Activated T-helper 17 cell treated with anti-CD3 and anti-CD28 coated beads, Interleukin-2, amount 50 U/mL, for 72 hours (primary cell): ENCODE measurements around the gene ARGFX. TPM values are rescaled to one million over a fixed set of nuclear protein-coding genes. Genes with fewer than 3 reads are reported as not detected.
"Not testable (repeated sequence)": the region's sequence is repeated elsewhere in the genome, so short reads cannot be mapped to it uniquely, and the experiment has no call there.

Experiments
- ATAC-seq: fragments of 150-1000 bp; cut with Tn5 transposase; replicated peaks from 2 replicates; pipeline ENCODE4 v1.10.0; 2021; ENCODE audit warnings: mild to moderate bottlenecking, moderate library complexity
- H3K27ac Mint-ChIP-seq: one replicate; pipeline ENCODE4 v1.8.0; 2022; ENCODE audit warnings: mixed read lengths
- H3K27me3 Mint-ChIP-seq: one replicate; pipeline ENCODE4 v1.8.0; 2022; ENCODE audit warnings: mixed read lengths
- H3K36me3 Mint-ChIP-seq: one replicate; pipeline ENCODE4 v1.8.0; 2022; ENCODE audit warnings: low read depth, mild to moderate bottlenecking, mixed read lengths
- H3K4me1 Mint-ChIP-seq: one replicate; pipeline ENCODE4 v1.8.0; 2022; ENCODE audit warnings: mixed read lengths
- H3K4me3 Mint-ChIP-seq: one replicate; pipeline ENCODE4 v1.8.0; 2022; ENCODE audit warnings: mild to moderate bottlenecking, mixed read lengths
- H3K9me3 Mint-ChIP-seq: one replicate; pipeline ENCODE4 v1.8.0; 2022; ENCODE audit warnings: mixed read lengths
- total RNA-seq, 2 donors: library from RNA; stranded (reverse); gene quantifications; one replicate each; pipeline ENCODE4 v1.2.3, GENCODE V29; 2022

ARGFX gene
- total RNA-seq, 2 donors from 2014 or later = not detected

DNA sequence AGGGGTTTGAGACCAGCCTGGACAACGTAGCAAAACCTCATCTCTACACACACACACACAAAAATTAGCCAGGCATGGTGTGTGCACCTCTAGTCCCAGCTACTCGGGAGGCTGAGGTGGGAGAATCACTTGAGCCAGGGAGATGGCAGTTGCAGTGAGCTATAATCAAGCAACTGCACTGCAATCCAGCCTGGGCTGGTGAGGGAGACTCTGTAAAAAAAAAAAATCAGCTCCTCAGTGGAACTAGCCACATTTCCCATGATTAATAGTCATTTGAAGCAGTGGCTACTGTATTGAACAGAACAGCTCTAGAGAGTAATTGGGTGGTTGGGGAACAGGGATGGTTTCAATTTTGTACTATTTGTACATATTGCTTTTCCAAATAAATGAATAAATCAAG lies 13.9 kb downstream of the ARGFX start:
- no peak overlapping the region for H3K27ac Mint-ChIP-seq
- H3K4me1 Mint-ChIP-seq = no peaks in the 10 kb centered on the region
- no peaks in the 10 kb centered on the region for H3K36me3 Mint-ChIP-seq
- no peak for ATAC-seq
- no peak overlapping the region for H3K4me3 Mint-ChIP-seq
- peaks cover 24% of the 10 kb centered on the region for H3K27me3 Mint-ChIP-seq
- no peaks in the 10 kb centered on the region for H3K9me3 Mint-ChIP-seq

DNA sequence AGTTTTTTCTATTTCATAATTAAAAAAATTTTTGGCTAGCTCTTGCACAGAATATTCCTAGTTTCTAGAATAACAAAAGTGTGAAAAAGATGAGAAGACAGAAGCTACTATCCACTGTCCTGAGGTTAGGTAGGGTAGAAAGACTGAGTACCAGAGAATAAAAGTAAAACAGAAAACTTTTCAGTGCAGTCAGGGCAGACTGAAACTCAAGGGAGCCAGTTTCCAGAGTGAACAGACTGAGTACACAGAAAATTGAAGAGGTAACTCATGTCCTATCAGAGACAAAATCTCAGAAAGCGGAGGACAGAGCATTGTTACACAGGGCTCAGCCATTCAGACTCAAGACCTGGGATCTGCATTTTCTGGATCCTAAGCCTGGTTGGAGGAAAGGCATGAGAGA lies 16.7 kb downstream of the ARGFX start:
- Mint-ChIP-seq H3K4me1 (no peaks in the 10 kb centered on the region), H3K27me3 (peaks cover 24% of the 10 kb centered on the region), H3K4me3 (no peak overlapping the region), H3K9me3 (no peaks in the 10 kb centered on the region), H3K27ac (no peak overlapping the region), H3K36me3 (no peaks in the 10 kb centered on the region)
- ATAC-seq = no peak

DNA sequence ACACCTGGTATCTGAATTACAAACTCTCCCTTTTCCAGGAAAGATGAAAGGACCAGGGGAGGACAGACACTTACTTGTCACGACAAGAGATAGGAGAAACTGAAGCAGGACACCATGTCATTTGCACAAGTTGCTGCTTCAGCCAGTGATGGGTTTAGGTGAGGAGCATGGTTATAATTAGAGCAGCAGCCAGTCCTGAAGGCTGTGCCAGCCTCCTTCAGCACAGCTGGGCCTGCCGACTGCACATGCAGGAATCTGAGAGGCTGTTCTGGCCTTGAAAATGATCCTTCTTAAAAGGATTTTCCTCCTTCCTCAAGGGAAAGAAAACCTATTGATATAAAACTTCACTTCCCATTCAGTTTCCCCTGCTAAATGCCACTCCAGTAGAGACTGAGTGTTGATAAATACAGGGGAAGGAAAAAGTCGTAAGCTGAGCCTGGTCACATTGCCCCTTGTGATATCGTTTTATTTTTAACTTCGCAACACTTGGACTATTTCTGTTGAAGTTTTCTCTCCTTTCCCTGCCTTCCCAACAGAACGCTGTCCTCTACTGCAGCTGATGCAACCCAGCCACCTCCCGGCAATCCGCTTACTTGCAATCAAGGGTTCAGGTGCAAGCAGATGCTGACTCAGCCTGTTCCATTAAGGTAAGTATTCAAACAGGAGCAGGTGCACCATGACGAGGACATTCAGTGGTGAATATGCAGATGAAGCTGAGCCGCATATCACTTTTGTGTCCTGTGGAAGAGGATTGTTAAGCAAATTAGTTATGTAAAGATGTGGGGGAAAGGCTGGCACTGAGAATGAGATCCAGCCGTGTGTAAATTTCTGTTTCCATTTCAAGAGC lies 25.3 kb downstream of the ARGFX start, which contains the start of gene FBXO40:
FBXO40 (plus strand) TSS at position 524 of the 847 bp plus-strand sequence. CDS start 27,197 bp downstream, outside the sequence.
- H3K27ac Mint-ChIP-seq = no peak within 1 kb of the TSS
- no peaks in the 10 kb centered on the region for H3K9me3 Mint-ChIP-seq
- ATAC-seq = no peak

DNA sequence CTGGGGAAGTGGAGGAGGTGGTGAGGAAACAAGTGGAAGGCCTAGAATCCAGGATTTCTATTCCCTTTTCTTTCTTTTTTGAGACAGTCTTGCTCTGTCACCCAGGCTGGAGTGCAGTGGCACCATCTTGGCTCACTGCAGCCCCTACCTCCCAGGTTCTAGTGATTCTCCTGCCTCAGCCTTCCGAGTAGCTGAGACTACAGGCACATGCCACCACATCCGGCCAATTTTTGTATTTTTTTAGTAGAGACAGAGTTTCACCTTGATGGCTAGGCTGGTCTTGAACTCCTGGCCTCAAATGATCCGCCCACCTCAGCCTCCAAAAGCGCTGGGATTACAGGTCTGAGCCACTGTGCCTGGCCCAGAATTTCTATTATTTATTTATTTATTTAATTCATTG lies 26.1 kb downstream of the ARGFX start:
- H3K27ac Mint-ChIP-seq, H3K4me1 Mint-ChIP-seq, H3K36me3 Mint-ChIP-seq, H3K27me3 Mint-ChIP-seq, H3K9me3 Mint-ChIP-seq, ATAC-seq, H3K4me3 Mint-ChIP-seq: not testable (repeated sequence)

More for the DNA sequence above, 25.3 kb downstream of the ARGFX start, which contains the start of gene FBXO40:
- Mint-ChIP-seq H3K36me3 (no peaks in the 10 kb centered on the region), H3K4me1 (no peaks in the 10 kb centered on the region), H3K27me3 (no peaks in the 10 kb centered on the region), H3K4me3 (no peak within 1 kb of the TSS)

DNA sequence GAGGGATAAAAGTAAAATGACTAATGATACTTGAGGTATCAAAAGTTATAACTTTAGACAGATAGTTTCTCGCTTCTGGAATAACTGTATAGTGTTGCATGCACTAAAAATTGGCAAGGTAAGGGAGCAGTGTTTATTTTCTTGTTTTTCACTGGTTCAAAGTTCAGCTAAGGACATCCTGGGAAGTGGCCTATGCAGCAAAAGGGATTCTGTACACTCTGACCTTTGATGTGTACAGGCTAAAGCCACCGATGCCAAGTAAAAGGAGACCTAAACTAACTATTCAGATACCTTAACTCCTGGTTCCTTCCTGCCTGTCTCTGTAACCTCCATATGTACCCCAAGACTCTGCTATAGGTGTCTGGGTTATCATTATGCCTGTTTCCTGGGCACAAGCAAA lies 27.1 kb downstream of the ARGFX start:
- no peaks in the 10 kb centered on the region for H3K36me3 Mint-ChIP-seq
- no peak overlapping the region for H3K4me3 Mint-ChIP-seq
- no peaks in the 10 kb centered on the region for H3K27me3 Mint-ChIP-seq
- H3K27ac Mint-ChIP-seq = no peak overlapping the region
- no peak for ATAC-seq
- H3K9me3 Mint-ChIP-seq = no peaks in the 10 kb centered on the region
- no peaks in the 10 kb centered on the region for H3K4me1 Mint-ChIP-seq

DNA sequence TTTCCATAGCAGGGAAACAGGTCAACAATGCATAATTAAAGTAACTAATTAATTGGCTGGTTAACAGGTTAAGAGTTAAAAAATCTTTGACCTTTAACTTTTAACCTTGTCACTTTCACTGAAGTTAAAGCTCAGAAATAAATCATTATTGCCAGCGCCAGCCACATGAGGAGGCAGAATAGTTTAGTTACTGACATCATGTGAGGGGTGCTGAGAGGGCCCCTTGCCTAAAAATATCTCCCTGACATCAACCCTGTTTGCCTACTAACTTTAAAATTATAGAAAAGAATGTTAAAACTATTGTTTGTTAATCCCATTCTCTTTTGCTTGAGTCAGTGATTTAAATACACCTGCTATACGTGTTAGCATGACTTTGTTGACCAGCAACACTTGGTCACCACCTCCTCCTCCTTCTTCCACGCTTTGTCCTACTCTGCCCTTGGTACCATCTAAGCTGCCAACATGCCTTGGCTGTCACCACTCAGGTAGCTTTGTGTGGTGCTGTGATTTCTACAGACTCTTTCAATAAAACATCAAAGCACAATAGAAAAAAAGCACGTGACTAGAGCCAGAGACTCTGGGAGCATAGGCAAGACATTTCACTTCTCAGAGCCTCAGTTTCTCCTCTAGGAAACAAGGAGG lies 28.1 kb downstream of the ARGFX start:
- no peaks in the 10 kb centered on the region for H3K9me3 Mint-ChIP-seq

DNA sequence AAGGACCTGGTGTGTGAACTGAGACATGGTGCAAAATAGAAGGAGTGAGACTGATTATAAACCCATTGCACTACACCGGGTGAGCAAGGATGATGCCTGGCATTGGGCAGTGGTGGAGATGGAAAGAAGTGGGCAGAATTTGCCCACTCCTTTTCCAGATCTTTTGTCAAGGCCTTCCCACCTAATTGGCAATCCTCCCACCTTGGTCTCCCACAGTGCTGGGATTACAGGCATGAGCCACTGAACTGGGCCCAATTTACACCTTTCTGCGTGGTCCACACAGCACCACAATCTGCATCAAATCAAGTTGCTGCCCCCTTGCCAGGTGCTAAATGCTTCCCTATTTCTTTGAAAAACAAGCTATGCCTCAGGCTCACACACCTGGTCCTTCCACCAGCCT lies 30.8 kb downstream of the ARGFX start:
- H3K4me3 Mint-ChIP-seq = no peak overlapping the region
- H3K4me1 Mint-ChIP-seq = no peaks in the 10 kb centered on the region
- no peak for ATAC-seq
- H3K36me3 Mint-ChIP-seq = no peaks in the 10 kb centered on the region
- no peaks in the 10 kb centered on the region for H3K9me3 Mint-ChIP-seq
- H3K27me3 Mint-ChIP-seq = no peaks in the 10 kb centered on the region
- H3K27ac Mint-ChIP-seq = no peak overlapping the region

More for the DNA sequence above, 28.1 kb downstream of the ARGFX start:
- no peak overlapping the region for H3K4me3 Mint-ChIP-seq
- no peaks in the 10 kb centered on the region for H3K36me3 Mint-ChIP-seq
- no peak for ATAC-seq
- no peaks in the 10 kb centered on the region for H3K4me1 Mint-ChIP-seq
- no peaks in the 10 kb centered on the region for H3K27me3 Mint-ChIP-seq
- no peak overlapping the region for H3K27ac Mint-ChIP-seq

DNA sequence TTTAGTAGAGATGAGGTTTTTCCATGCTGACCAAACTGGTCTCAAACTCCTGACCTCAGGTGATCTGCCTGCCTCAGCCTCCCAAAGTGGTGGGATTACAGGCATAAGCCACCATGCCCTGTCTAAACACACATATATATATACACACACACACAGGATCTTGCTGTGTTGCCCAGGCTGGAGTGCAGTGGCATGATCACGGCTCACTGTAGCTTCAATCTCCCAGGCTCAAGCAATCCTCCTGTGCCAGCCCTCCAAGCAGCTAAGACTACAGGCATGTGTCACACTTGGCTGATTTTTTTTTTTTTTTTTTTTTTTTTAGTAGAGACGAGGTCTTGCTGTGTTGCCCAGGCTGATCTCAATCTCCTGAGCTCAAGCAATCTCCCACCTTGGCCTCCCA lies 32.2 kb downstream of the ARGFX start:
- H3K4me3 Mint-ChIP-seq, ATAC-seq, H3K27ac Mint-ChIP-seq, H3K36me3 Mint-ChIP-seq, H3K27me3 Mint-ChIP-seq, H3K4me1 Mint-ChIP-seq, H3K9me3 Mint-ChIP-seq: not testable (repeated sequence)

DNA sequence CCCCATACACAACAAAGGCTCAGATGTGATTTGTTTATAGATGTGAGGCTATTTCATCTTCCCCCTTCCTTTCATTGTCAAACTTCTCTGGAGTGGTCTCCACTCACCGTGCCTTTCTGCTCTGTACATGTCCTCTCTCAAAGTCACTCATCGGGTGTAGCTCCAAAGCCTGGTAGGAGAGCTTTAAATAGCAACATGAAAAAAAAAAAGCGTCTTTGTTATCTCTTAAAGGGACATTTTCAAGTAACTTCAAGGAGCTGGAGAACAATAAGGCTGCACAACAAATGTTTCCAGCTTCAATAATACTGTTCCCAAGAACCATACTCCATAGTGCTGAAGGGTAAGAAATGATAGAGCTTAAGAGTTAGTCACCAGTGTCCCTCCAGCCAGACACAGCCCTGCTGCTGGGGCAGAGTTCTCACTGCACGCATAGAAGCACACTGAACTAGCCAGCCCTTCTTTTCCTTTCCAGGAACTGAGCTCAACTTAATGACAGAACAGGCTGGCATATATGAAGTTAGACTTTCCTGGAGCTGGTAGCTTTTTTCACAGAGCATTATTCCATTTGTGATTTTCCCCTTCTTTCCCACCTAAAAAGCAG lies 33.6 kb downstream of the ARGFX start:
- no peak for ATAC-seq
- no peaks in the 10 kb centered on the region for H3K36me3 Mint-ChIP-seq
- no peak overlapping the region for H3K4me3 Mint-ChIP-seq
- H3K9me3 Mint-ChIP-seq = no peaks in the 10 kb centered on the region
- no peaks in the 10 kb centered on the region for H3K4me1 Mint-ChIP-seq
- no peaks in the 10 kb centered on the region for H3K27me3 Mint-ChIP-seq
- no peak overlapping the region for H3K27ac Mint-ChIP-seq

DNA sequence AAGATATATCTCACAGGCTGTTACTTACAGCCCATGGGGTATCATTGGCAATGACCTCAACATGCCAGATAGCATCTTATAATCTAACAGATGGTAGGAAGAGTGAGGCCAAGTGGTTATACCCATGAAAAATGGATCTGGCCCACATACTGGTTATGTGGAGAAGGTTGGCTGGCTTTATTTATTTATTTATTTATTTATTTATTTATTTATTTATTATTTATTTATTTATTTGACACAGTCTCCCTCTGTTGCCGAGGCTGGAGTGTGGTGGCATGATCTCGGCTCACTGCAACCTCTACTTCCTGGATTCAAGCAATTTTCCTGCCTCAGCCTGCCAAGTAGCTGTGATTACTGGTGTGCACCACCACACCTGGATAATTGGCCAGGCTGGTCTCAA lies 37.0 kb downstream of the ARGFX start:
- H3K4me1 Mint-ChIP-seq = no peaks in the 10 kb centered on the region
- no peak overlapping the region for H3K27ac Mint-ChIP-seq
- H3K27me3 Mint-ChIP-seq = no peaks in the 10 kb centered on the region
- no peaks in the 10 kb centered on the region for H3K36me3 Mint-ChIP-seq
- H3K9me3 Mint-ChIP-seq = no peaks in the 10 kb centered on the region
- no peak overlapping the region for H3K4me3 Mint-ChIP-seq
- ATAC-seq = no peak

DNA sequence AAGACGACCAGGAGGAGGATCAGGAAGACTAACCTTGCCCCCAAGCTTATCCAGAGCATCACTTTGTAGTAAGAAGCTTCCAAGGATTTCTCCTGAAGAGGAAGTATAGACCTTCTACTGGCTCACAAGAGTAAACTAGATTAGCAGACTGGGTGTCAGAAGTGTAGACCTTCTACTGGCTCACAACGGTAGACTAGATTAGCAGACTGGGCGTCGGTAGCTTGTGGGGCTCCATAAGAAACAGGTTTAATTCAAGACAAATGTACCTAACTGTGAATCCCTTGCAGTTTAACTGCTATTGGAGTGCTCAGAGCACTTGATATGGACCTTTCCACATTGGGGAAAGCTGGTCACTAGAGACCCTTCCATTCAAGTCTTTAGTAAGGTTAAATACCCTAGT lies 38.4 kb downstream of the ARGFX start:
- Mint-ChIP-seq H3K36me3 (no peaks in the 10 kb centered on the region), H3K27me3 (no peaks in the 10 kb centered on the region), H3K9me3 (no peaks in the 10 kb centered on the region), H3K4me1 (no peaks in the 10 kb centered on the region), H3K27ac (no peak overlapping the region), H3K4me3 (no peak overlapping the region)
- ATAC-seq = no peak

Other genes with a start within 250 kb of the ARGFX start
- 10 to 100 TPM; 11.8 to 19.0 TPM for gene POLQ, start 22.0 kb upstream of the ARGFX start, total RNA-seq
- gene FBXO40, start 25.4 kb downstream of the ARGFX start, total RNA-seq = not detected
- gene HCLS1, start 93.0 kb downstream of the ARGFX start, total RNA-seq = 100 to 1,000 TPM; 255 to 289 TPM
- gene GOLGB1, start 181.8 kb downstream of the ARGFX start, total RNA-seq = 10 to 100 TPM; 29.7 to 39.1 TPM